DMS 273 treated with DMSO at 0.1 percent for 48 hours (cell line): ENCODE measurements around the gene CFHR4.
"Not testable (repeated sequence)": the region's sequence is repeated elsewhere in the genome, so short reads cannot be mapped to it uniquely, and the experiment has no call there.

Experiments
- DNase-seq: peaks from one replicate; lab custom pipeline; 2025; lab: John Stamatoyannopoulos, UW

CFHR4 gene

GRCh38 chr1:196941474-196941873 is 53.6 kb downstream of the CFHR4 start:
- DNase-seq = not testable (repeated sequence)

GRCh38 chr1:196943568-196943967 is 55.7 kb downstream of the CFHR4 start, which contains the start of gene CFHR2:
CFHR2 (plus strand) TSS chr1:196943738; CDS start chr1:196943881, 143 bp downstream.
- not testable (repeated sequence) for DNase-seq

- DNase-seq = no peak
Measured at GRCh38 chr1:196951711-196952394, 64.0 kb downstream of the CFHR4 start.

GRCh38 chr1:196954778-196955177 is 66.9 kb downstream of the CFHR4 start:
- DNase-seq = no peak

- no peak for DNase-seq
Measured at GRCh38 chr1:196955926-196956325, 68.1 kb downstream of the CFHR4 start.

- no peak for DNase-seq
Measured at GRCh38 chr1:196960854-196961253, 73.0 kb downstream of the CFHR4 start.
